ENCODE data around the gene SOHLH1.

SOHLH1 gene

GRCh38 chr9:135737840-135738521, 38.7 kb upstream of the SOHLH1 start:
- H3K4me1 ChIP-seq (ENCODE audit: insufficient read depth, low read length): no peaks in the 10 kb centered on the region
- no peaks in the 10 kb centered on the region for H3K9me3 ChIP-seq (ENCODE audit: low read length)
- peaks cover 27% of the 10 kb centered on the region for H3K27me3 ChIP-seq (ENCODE audit: insufficient read depth, low read length)
- H3K36me3 ChIP-seq (ENCODE audit: insufficient read depth, low read length): no peaks in the 10 kb centered on the region
- no peak overlapping the region for H3K4me3 ChIP-seq (ENCODE audit: low read length)
- H2AFZ ChIP-seq (ENCODE audit: low read depth, low read length): no peak overlapping the region

- H3K4me1 ChIP-seq (ENCODE audit: insufficient read depth, low read length): no peaks in the 10 kb centered on the region
Observed at GRCh38 chr9:135736979-135737839, 37.9 kb upstream of the SOHLH1 start.

GRCh38 chr9:135736272-135736978, 37.1 kb upstream of the SOHLH1 start:
- Histone ChIP-seq H3K4me3 (ENCODE audit: low read length) (no peak overlapping the region), H2AFZ (ENCODE audit: low read depth, low read length) (no peak overlapping the region), H3K36me3 (ENCODE audit: insufficient read depth, low read length) (no peaks in the 10 kb centered on the region), H3K9me3 (ENCODE audit: low read length) (peaks cover 7% of the 10 kb centered on the region), H3K4me1 (ENCODE audit: insufficient read depth, low read length) (no peaks in the 10 kb centered on the region), H3K27me3 (ENCODE audit: insufficient read depth, low read length) (peaks cover 24% of the 10 kb centered on the region)

More at GRCh38 chr9:135736979-135737839, 37.9 kb upstream of the SOHLH1 start:
- Histone ChIP-seq H3K36me3 (ENCODE audit: insufficient read depth, low read length) (no peaks in the 10 kb centered on the region), H3K4me3 (ENCODE audit: low read length) (no peak overlapping the region), H3K27me3 (ENCODE audit: insufficient read depth, low read length) (peaks cover 26% of the 10 kb centered on the region), H2AFZ (ENCODE audit: low read depth, low read length) (no peak overlapping the region), H3K9me3 (ENCODE audit: low read length) (peaks cover 4% of the 10 kb centered on the region)

DNA sequence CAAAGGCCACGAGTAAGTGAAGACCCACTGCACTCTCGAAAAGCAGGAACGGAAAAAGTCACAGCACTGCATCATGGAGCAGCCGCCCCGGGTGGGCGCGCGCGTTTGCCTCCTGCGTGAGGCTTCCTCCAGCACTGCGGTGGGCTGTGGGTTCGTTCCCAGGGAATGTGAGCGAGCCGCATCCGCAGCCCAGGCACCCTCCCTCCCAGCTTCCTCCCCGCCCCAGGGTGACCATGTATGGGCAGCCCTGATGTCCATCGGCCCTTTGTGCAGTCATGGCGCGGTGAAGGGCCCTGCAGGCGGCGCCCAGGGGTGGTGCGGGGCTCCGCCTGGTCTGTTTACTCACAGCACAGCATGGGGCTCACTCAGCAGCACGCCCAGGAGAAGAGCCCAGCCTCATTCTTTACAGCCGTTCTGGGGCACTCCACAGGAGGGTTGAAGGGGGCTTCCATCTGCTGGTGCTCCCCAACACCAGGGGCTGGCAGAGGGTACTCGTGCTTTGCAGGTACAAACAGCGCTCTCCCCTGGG, 35.4 kb upstream of the SOHLH1 start:
- H3K4me3 ChIP-seq (ENCODE audit: low read length): no peak overlapping the region
- no peak overlapping the region for H2AFZ ChIP-seq (ENCODE audit: low read depth, low read length)
- H3K9me3 ChIP-seq (ENCODE audit: low read length): peaks cover 9% of the 10 kb centered on the region
- no peaks in the 10 kb centered on the region for H3K4me1 ChIP-seq (ENCODE audit: insufficient read depth, low read length)
- H3K27me3 ChIP-seq (ENCODE audit: insufficient read depth, low read length): peaks cover 8% of the 10 kb centered on the region
- H3K36me3 ChIP-seq (ENCODE audit: insufficient read depth, low read length): no peaks in the 10 kb centered on the region

DNA sequence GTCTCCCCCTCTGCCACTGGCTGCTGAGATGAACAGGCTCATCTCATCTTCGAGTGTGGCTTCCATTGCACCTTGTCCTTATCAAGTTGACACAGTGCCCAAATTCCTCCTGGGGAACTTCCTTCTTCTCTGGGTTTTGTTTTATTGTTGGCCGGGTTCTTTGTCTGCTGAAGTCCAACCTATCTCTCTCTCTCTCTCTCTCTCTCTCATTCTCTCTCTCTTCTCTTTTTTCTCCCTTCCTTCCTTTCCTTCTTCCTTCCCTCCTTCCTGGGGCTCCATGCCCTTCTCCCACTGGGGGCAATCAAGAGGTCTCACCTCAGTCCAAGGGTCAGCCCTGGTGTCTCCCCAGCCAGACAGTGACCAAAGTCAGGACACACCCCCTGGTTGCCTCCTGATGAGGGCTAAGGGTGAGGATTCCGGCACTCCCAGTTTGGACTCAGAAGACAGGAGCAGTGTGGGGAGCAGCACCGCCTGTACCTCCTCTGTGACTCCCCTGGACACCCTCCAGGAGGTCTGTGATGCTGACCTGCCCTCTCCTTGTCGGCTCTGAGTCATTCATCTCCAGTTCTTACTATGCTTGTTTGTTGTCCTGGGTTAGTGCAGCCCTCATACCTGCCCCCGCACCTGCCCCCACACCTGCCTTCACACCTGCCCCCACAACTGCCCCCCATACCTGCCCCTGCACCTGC, 33.4 kb upstream of the SOHLH1 start:
- H3K9me3 ChIP-seq (ENCODE audit: low read length): peaks cover 9% of the 10 kb centered on the region
- peaks cover 3% of the 10 kb centered on the region for H3K27me3 ChIP-seq (ENCODE audit: insufficient read depth, low read length)
- H3K4me1 ChIP-seq (ENCODE audit: insufficient read depth, low read length): no peaks in the 10 kb centered on the region
- no peaks in the 10 kb centered on the region for H3K36me3 ChIP-seq (ENCODE audit: insufficient read depth, low read length)
- no peak overlapping the region for H3K4me3 ChIP-seq (ENCODE audit: low read length)
- no peak overlapping the region for H2AFZ ChIP-seq (ENCODE audit: low read depth, low read length)

GRCh38 chr9:135731454-135731853, 32.2 kb upstream of the SOHLH1 start:
- H3K36me3 ChIP-seq (ENCODE audit: insufficient read depth, low read length): no peaks in the 10 kb centered on the region
- no peak overlapping the region for H2AFZ ChIP-seq (ENCODE audit: low read depth, low read length)
- peaks cover 3% of the 10 kb centered on the region for H3K27me3 ChIP-seq (ENCODE audit: insufficient read depth, low read length)
- peaks cover 9% of the 10 kb centered on the region for H3K9me3 ChIP-seq (ENCODE audit: low read length)
- H3K4me1 ChIP-seq (ENCODE audit: insufficient read depth, low read length): no peaks in the 10 kb centered on the region
- no peak overlapping the region for H3K4me3 ChIP-seq (ENCODE audit: low read length)

DNA sequence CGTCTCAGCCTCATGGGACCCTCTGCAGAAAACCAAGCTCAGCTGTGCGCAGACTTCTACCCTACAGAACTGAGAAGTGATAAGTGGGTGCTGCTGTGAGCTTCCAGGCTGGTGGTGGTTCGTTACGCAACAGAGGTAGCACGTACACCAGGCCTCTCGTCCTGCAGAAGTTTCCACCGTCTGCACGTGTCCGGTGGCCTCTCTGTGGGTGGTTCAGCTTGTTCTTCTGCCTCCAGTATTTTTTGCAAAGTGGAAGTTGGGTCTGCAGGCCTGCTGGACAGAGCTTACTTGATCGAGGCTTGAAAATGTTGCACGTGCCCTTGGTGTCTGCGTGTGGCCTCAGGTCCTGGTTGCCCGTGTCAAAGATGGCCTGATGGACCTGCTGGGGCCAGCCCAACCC, 30.2 kb upstream of the SOHLH1 start:
- H3K4me3 ChIP-seq (ENCODE audit: low read length): no peak overlapping the region
- no peak overlapping the region for H2AFZ ChIP-seq (ENCODE audit: low read depth, low read length)
- H3K4me1 ChIP-seq (ENCODE audit: insufficient read depth, low read length): no peaks in the 10 kb centered on the region
- H3K36me3 ChIP-seq (ENCODE audit: insufficient read depth, low read length): no peaks in the 10 kb centered on the region
- H3K9me3 ChIP-seq (ENCODE audit: low read length): peaks cover 9% of the 10 kb centered on the region
- H3K27me3 ChIP-seq (ENCODE audit: insufficient read depth, low read length): peaks cover 3% of the 10 kb centered on the region

DNA sequence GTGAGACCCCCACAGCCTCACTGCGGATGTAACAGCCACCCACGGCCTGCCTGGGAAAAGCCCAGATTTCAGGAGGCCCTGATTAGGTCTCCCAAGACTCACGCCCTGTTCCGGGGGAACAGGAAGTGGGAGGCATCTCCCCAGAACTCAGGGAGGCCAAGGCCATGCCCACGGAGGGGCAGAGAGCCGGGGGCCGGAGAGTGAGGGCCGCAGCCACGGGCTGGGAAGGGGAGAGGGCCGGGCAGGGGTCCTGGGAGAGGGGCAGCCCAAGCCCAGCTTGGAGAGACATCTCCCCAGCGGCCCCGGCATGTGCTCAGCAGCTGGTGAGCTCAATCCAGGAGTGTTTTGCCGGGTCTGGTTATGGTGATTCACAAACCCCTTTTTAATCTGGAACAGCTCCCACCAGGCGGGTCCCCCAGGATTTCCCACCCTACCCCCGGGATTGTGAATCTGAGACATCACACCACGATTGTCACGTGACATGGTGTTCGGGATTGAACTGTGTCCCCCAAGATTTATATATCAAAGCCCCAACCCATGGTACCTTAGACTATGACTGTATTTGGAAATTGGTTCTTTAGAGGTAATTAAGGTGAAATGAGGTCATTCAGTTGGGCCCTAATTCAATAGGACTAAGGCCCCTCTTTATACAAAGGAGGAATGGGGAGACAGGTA, 29.3 kb upstream of the SOHLH1 start:
- Histone ChIP-seq H3K4me3 (ENCODE audit: low read length) (no peak overlapping the region), H2AFZ (ENCODE audit: low read depth, low read length) (no peak overlapping the region), H3K27me3 (ENCODE audit: insufficient read depth, low read length) (peaks cover 3% of the 10 kb centered on the region), H3K36me3 (ENCODE audit: insufficient read depth, low read length) (no peaks in the 10 kb centered on the region), H3K4me1 (ENCODE audit: insufficient read depth, low read length) (no peaks in the 10 kb centered on the region), H3K9me3 (ENCODE audit: low read length) (peaks cover 9% of the 10 kb centered on the region)

DNA sequence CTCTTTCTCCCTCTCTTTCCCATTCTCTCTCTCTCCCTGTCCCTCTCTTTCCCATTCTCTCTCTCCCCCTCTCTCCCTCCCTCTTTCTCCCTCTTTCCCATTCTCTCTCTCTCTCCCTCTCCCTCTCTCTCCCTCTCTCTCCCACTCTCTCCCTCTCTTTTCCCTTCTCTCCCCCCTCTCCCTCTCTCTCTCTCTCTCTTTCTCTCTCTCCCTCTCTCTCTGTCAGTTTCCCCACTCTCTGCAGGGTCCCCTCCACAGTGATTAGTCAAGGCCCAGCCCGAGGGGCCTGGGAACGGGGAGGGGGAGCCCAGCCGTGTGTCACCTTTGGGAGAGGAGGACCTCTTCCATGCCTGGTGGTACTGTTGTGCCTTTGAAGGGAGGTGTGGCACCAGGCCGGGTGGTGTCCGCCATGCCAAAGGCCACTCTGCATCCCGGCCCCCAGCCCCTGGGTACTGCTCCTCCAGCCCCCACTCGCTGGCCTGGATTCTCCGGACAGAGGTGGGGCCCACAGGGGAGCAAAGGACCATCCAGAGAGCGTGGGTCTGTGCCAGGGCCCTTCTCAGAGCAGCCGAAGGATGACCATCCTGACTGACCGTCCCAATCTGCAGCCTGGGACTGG, 28.1 kb upstream of the SOHLH1 start:
- Histone ChIP-seq H3K4me3 (ENCODE audit: low read length) (no peak overlapping the region), H3K4me1 (ENCODE audit: insufficient read depth, low read length) (no peaks in the 10 kb centered on the region)

DNA sequence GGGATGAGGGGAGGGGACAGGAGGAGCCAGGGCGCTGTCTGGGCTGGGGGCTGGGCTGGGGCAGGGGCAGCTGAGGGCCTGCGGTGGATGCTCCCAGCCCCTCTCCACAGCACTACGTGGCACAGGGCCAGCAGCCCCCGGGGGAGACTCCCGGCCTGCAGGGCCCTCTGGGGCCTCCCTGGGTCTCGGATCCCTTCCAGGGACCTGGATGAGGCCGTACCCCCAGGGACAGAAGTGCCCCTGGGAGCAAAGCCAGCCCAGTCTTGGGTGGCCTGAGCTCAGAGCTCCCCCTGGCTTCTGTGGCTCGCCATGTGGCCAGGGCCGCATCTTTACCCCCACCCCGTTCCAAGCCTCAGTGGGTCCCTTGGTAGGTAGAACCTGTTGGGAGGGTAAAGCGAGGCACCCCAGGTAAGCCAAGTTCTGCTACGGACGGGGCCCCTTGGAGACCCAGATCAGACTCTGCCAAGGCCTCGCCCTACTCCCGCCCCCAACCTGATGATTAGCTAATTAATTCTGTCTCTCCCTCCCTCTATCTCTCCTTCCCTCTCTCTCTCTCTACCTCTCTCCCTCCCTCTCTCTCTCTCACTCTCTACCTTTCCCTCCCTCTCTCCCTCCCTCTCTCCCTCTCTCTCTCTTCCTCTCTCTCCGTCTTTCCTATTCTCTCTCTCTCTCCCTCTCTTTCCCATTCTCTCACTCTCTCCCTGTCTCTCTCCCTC, 27.0 kb upstream of the SOHLH1 start:
- H3K4me1 ChIP-seq (ENCODE audit: insufficient read depth, low read length): no peaks in the 10 kb centered on the region
- peaks cover 15% of the 10 kb centered on the region for H3K27me3 ChIP-seq (ENCODE audit: insufficient read depth, low read length)
- no peak overlapping the region for H2AFZ ChIP-seq (ENCODE audit: low read depth, low read length)

More for the DNA sequence above, 28.1 kb upstream of the SOHLH1 start:
- Histone ChIP-seq H2AFZ (ENCODE audit: low read depth, low read length) (no peak overlapping the region), H3K36me3 (ENCODE audit: insufficient read depth, low read length) (no peaks in the 10 kb centered on the region), H3K9me3 (ENCODE audit: low read length) (peaks cover 7% of the 10 kb centered on the region), H3K27me3 (ENCODE audit: insufficient read depth, low read length) (peaks cover 5% of the 10 kb centered on the region)

DNA sequence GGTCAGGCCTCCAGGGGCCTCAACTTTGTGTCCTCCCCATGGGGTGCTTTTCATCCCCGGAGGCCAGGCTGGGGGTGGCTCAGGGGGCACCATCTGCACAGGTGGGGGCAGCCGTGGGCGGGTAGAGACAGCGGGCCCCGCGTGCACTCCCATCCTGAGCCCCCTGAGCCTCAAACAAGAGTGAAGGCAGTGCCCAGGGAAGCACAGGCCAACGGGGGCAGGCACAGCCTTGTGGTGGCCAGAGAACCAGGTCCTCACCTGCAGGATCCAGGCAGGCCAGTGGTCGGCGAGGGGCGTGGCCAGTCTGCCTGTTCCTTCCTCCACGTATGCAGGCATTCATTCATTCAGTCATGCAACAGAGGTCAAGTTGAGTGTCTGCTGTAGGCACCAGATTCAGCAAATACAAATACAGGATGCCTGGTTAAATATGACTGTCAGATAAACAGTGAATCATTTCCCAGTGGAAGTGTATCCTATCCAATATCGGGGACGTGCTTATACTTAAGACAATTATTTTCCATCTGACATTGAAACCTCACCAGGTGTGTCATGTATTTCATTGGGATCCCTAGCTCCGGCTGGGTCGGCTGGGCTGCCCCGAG, 25.0 kb upstream of the SOHLH1 start:
- no peak overlapping the region for H3K4me3 ChIP-seq (ENCODE audit: low read length)
- no peaks in the 10 kb centered on the region for H3K9me3 ChIP-seq (ENCODE audit: low read length)
- peaks cover 34% of the 10 kb centered on the region for H3K27me3 ChIP-seq (ENCODE audit: insufficient read depth, low read length)
- H3K4me1 ChIP-seq (ENCODE audit: insufficient read depth, low read length): no peaks in the 10 kb centered on the region
- no peak overlapping the region for H2AFZ ChIP-seq (ENCODE audit: low read depth, low read length)
- H3K36me3 ChIP-seq (ENCODE audit: insufficient read depth, low read length): no peaks in the 10 kb centered on the region

More for the DNA sequence above, 27.0 kb upstream of the SOHLH1 start:
- Histone ChIP-seq H3K4me3 (ENCODE audit: low read length) (no peak overlapping the region), H3K36me3 (ENCODE audit: insufficient read depth, low read length) (no peaks in the 10 kb centered on the region), H3K9me3 (ENCODE audit: low read length) (peaks cover 1% of the 10 kb centered on the region)
